ENCODE measurements around the gene MYOZ2.

DNA sequence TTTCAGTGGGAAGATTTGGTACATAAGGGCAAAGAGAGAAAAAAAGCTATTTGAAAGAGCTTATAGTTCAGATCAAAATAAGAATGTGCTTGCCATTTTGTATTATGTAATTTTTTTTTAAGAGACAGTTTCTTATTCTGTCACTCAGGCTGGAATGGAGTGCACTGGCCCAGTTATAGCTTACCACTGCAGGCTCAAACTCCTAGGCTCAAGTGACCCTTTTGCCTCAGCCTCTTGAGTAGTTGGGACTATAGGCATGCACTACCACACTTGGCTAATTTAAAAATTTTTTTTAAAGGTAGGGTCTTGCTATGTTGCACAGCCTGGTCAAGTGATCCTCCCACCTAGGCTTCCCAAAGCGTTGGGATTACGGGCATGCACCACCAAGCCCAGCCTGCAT is 54.7 kb downstream of the MYOZ2 start:
- TF ChIP-seq, protein P1, sequence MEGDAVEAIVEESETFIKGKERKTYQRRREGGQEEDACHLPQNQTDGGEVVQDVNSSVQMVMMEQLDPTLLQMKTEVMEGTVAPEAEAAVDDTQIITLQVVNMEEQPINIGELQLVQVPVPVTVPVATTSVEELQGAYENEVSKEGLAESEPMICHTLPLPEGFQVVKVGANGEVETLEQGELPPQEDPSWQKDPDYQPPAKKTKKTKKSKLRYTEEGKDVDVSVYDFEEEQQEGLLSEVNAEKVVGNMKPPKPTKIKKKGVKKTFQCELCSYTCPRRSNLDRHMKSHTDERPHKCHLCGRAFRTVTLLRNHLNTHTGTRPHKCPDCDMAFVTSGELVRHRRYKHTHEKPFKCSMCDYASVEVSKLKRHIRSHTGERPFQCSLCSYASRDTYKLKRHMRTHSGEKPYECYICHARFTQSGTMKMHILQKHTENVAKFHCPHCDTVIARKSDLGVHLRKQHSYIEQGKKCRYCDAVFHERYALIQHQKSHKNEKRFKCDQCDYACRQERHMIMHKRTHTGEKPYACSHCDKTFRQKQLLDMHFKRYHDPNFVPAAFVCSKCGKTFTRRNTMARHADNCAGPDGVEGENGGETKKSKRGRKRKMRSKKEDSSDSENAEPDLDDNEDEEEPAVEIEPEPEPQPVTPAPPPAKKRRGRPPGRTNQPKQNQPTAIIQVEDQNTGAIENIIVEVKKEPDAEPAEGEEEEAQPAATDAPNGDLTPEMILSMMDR (conservative IDR thresholded peaks at IDR 0.05): no peak
- no peak for TF ChIP-seq ZFX (IDR thresholded peaks at IDR 0.05)
